Activated CD4-positive, alpha-beta memory T cell treated with anti-CD3 and anti-CD28 coated beads for 36 hours (primary cell): ENCODE results near the gene MTM1. TPM values are rescaled to one million over a fixed set of nuclear protein-coding genes. Genes with fewer than 3 reads are reported as not detected.

ENCODE experiments used
- CTCF ChIA-PET: fragments of 350-600 bp; sonication (Branson Sonifier 250); formaldehyde crosslinking; loops from one replicate; lab custom pipeline; 2021; ENCODE audit warnings: antibody characterized with exemption, inconsistent platforms; lab: Charles Lee
- POLR2A ChIA-PET: fragments of 350-600 bp; sonication (Branson Sonifier 250); formaldehyde crosslinking; loops from one replicate; lab custom pipeline; 2021; ENCODE audit warnings: antibody characterized with exemption; lab: Charles Lee
- DNase-seq: peaks from one replicate; pipeline ENCODE4 v3.0.0-alpha.2; 2020
- H3K27ac Mint-ChIP-seq: one replicate; pipeline ENCODE4 v1.8.0; 2021; ENCODE audit warnings: mixed read lengths
- H3K27me3 Mint-ChIP-seq: one replicate; pipeline ENCODE4 v1.8.0; 2021; ENCODE audit warnings: mixed read lengths
- H3K36me3 Mint-ChIP-seq: one replicate; pipeline ENCODE4 v1.8.0; 2021; ENCODE audit warnings: mixed read lengths
- H3K4me1 Mint-ChIP-seq: one replicate; pipeline ENCODE4 v1.8.0; 2021; ENCODE audit warnings: low read depth, mixed read lengths
- H3K4me3 Mint-ChIP-seq: one replicate; pipeline ENCODE4 v1.8.0; 2021; ENCODE audit warnings: mild to moderate bottlenecking, mixed read lengths
- H3K9me3 Mint-ChIP-seq: one replicate; pipeline ENCODE4 v1.8.0; 2021; ENCODE audit warnings: mixed read lengths
- intact Hi-C: fragments of 100-400 bp; cut with micrococcal nuclease; formaldehyde crosslinking; loops from one replicate; pipeline ENCODE4 v1.15.1; 2023
- total RNA-seq, 2 experiments: library from RNA; stranded (reverse); gene quantifications; one replicate each; pipeline ENCODE4 v1.2.3, GENCODE V29; 2021

MTM1 gene
- total RNA-seq, 2 experiments from 2014 or later: 24.4 to 24.6 TPM

DNA sequence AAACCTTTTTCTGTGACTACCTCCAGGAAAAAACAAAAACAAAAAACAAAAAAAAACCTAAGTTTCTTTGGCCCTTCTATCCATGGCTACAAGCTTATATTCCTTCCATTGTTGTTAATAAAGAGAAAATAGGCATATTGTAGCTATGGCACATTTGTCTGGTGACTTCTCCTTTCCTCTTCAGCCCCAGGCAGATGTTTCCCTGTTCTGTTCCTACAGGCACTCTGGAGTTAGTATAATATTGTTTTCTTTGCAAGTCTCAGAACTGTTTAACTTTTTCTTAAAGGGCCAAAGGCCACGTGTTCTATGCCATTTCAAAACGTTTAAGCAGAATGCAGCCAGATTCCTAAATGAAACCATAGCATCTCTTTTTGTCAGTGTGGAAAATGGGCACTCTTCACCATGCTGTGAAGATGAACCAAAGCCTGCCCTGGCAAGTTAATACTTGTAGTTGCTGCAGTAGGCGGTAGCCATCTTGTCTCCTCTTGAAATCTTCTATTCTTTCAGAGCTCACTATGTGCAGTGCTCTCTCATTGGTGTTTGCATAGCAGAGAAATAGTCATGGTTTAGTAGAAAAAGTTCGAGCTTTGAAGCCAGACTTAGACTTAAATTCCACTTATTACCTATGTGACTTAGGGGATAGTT, 80.0 kb downstream of the MTM1 start:
- peaks cover 19% of the 10 kb centered on the region for H3K36me3 Mint-ChIP-seq
- no peaks in the 10 kb centered on the region for H3K27me3 Mint-ChIP-seq
- H3K4me3 Mint-ChIP-seq: no peak overlapping the region
- CTCF ChIA-PET: interaction anchor here (1.4 kb wide), 1 partner anchor 35 kb away, joined by 5 read pairs; no protein-coding TSS in a partner anchor
- intact Hi-C loops: no loop called here
- no peak for DNase-seq
- H3K27ac Mint-ChIP-seq: no peak overlapping the region
- POLR2A ChIA-PET: interaction anchor here (0.6 kb wide), 1 partner anchor 233 kb away, joined by 5 read pairs; no protein-coding TSS in a partner anchor
- no peaks in the 10 kb centered on the region for H3K9me3 Mint-ChIP-seq
- peaks cover 21% of the 10 kb centered on the region for H3K4me1 Mint-ChIP-seq

GRCh38 chrX:150649096-150649870, 80.9 kb downstream of the MTM1 start:
- no peak overlapping the region for H3K4me3 Mint-ChIP-seq
- intact Hi-C loops: no loop called here
- DNase-seq: no peak
- ChIA-PET POLR2A (no interaction called here), CTCF (no interaction called here)
- H3K9me3 Mint-ChIP-seq: no peaks in the 10 kb centered on the region
- peaks cover 21% of the 10 kb centered on the region for H3K4me1 Mint-ChIP-seq
- H3K27ac Mint-ChIP-seq: peak overlapping the region; percentile 59
- peaks cover 17% of the 10 kb centered on the region for H3K36me3 Mint-ChIP-seq
- no peaks in the 10 kb centered on the region for H3K27me3 Mint-ChIP-seq

GRCh38 chrX:150651906-150652305, 83.5 kb downstream of the MTM1 start:
- ChIA-PET POLR2A (no interaction called here), CTCF (no interaction called here)
- H3K27ac Mint-ChIP-seq: no peak overlapping the region
- peaks cover 18% of the 10 kb centered on the region for H3K4me1 Mint-ChIP-seq
- H3K27me3 Mint-ChIP-seq: no peaks in the 10 kb centered on the region
- intact Hi-C loops: no loop called here
- H3K36me3 Mint-ChIP-seq: peaks cover 17% of the 10 kb centered on the region
- no peaks in the 10 kb centered on the region for H3K9me3 Mint-ChIP-seq
- no peak overlapping the region for H3K4me3 Mint-ChIP-seq
- no peak for DNase-seq

DNA sequence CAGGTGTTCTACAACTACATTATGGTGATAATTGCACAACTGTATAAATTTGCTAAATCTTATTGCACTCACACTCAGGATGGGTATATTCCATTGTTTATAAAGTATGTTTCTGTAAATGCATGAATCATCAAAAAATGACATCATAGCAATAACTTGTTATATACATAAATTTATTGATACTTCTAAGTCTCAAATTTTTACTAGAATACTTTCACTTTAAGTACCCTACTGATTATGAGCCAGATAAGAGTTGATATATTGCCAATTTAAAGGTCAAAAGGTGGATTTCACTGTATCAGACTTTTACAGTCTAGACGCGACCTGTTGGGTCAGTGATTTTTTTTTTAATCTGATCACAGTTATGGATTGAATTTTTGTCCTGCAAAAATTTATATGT, 87.4 kb downstream of the MTM1 start:
- no peak overlapping the region for H3K27ac Mint-ChIP-seq
- no peak for DNase-seq
- POLR2A ChIA-PET: no interaction called here
- peaks cover 19% of the 10 kb centered on the region for H3K36me3 Mint-ChIP-seq
- no peak overlapping the region for H3K4me3 Mint-ChIP-seq
- CTCF ChIA-PET: no interaction called here
- intact Hi-C loops: no loop called here
- H3K9me3 Mint-ChIP-seq: no peaks in the 10 kb centered on the region
- no peaks in the 10 kb centered on the region for H3K27me3 Mint-ChIP-seq
- peaks cover 5% of the 10 kb centered on the region for H3K4me1 Mint-ChIP-seq

GRCh38 chrX:150663073-150663472, 94.7 kb downstream of the MTM1 start:
- Mint-ChIP-seq H3K9me3 (no peaks in the 10 kb centered on the region), H3K4me3 (no peak overlapping the region), H3K4me1 (no peaks in the 10 kb centered on the region), H3K27ac (no peak overlapping the region), H3K36me3 (peaks cover 20% of the 10 kb centered on the region), H3K27me3 (no peaks in the 10 kb centered on the region)
- no peak for DNase-seq
- POLR2A ChIA-PET: no interaction called here
- intact Hi-C loops: no loop called here
- CTCF ChIA-PET: no interaction called here

GRCh38 chrX:150664290-150664689, 95.9 kb downstream of the MTM1 start:
- Mint-ChIP-seq H3K36me3 (peaks cover 24% of the 10 kb centered on the region), H3K27ac (no peak overlapping the region), H3K9me3 (no peaks in the 10 kb centered on the region), H3K4me3 (no peak overlapping the region), H3K4me1 (no peaks in the 10 kb centered on the region), H3K27me3 (no peaks in the 10 kb centered on the region)
- no peak for DNase-seq
- ChIA-PET POLR2A (no interaction called here), CTCF (no interaction called here)
- intact Hi-C loops: no loop called here

DNA sequence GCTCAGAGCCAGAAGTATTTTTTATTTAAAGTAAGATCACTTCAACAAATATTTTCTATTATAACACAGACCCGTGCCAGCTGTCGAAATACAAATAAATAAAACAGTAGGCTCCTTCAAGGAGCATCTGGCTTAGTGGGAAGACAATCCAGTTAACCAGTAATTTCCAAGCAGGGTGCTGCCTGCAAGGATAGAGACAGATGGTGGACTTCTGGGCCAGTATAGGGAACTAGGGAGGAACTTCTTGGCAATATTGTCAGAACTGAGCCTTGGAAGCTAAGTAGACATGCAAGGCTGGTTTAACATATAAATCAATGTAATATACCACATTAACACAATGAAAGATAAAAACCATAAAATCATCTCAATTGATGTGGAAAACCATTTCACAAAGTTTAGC, 107.8 kb downstream of the MTM1 start:
- intact Hi-C loops: no loop called here
- H3K4me1 Mint-ChIP-seq: no peaks in the 10 kb centered on the region
- no peak overlapping the region for H3K4me3 Mint-ChIP-seq
- DNase-seq: no peak
- H3K27ac Mint-ChIP-seq: no peak overlapping the region
- H3K9me3 Mint-ChIP-seq: no peaks in the 10 kb centered on the region
- H3K36me3 Mint-ChIP-seq: no peaks in the 10 kb centered on the region
- CTCF ChIA-PET: no interaction called here
- H3K27me3 Mint-ChIP-seq: no peaks in the 10 kb centered on the region
- POLR2A ChIA-PET: interaction anchor here (1.0 kb wide), 1 partner anchor 18 kb away, joined by 3 read pairs; no protein-coding TSS in a partner anchor

- Mint-ChIP-seq H3K27ac (no peak overlapping the region), H3K4me1 (peaks cover 3% of the 10 kb centered on the region), H3K36me3 (no peaks in the 10 kb centered on the region), H3K4me3 (no peak overlapping the region), H3K27me3 (no peaks in the 10 kb centered on the region), H3K9me3 (no peaks in the 10 kb centered on the region)
- CTCF ChIA-PET: interaction anchor here (1.0 kb wide), 1 partner anchor 35 kb away, joined by 4 read pairs; no protein-coding TSS in a partner anchor
- intact Hi-C loops: loop anchor here (2.0 kb wide), 1 partner anchor 718 kb away; no protein-coding TSS in a partner anchor
- DNase-seq: peak; percentile 18
- POLR2A ChIA-PET: no interaction called here
These were observed 112.6 kb downstream of the MTM1 start for GRCh38 chrX:150680974-150681373.

- H3K4me1 Mint-ChIP-seq: peaks cover 4% of the 10 kb centered on the region
- no peak for DNase-seq
- ChIA-PET POLR2A (interaction anchor here (1.1 kb wide), 1 partner anchor 33 kb away, joined by 3 read pairs; no protein-coding TSS in a partner anchor), CTCF (interaction anchor here (1.0 to 5.3 kb wide), 20 partner anchors 9 to 743 kb away, joined by 3 to 106 read pairs (median 4); partner anchors contain the start of gene MTMR1)
- no peaks in the 10 kb centered on the region for H3K9me3 Mint-ChIP-seq
- no peak overlapping the region for H3K4me3 Mint-ChIP-seq
- intact Hi-C loops: loop anchor here (1.0 kb wide), 1 partner anchor 33 kb away; no protein-coding TSS in a partner anchor
- H3K36me3 Mint-ChIP-seq: no peaks in the 10 kb centered on the region
- H3K27ac Mint-ChIP-seq: no peak overlapping the region
- no peaks in the 10 kb centered on the region for H3K27me3 Mint-ChIP-seq
These were observed 114.7 kb downstream of the MTM1 start for GRCh38 chrX:150683112-150683511.

DNA sequence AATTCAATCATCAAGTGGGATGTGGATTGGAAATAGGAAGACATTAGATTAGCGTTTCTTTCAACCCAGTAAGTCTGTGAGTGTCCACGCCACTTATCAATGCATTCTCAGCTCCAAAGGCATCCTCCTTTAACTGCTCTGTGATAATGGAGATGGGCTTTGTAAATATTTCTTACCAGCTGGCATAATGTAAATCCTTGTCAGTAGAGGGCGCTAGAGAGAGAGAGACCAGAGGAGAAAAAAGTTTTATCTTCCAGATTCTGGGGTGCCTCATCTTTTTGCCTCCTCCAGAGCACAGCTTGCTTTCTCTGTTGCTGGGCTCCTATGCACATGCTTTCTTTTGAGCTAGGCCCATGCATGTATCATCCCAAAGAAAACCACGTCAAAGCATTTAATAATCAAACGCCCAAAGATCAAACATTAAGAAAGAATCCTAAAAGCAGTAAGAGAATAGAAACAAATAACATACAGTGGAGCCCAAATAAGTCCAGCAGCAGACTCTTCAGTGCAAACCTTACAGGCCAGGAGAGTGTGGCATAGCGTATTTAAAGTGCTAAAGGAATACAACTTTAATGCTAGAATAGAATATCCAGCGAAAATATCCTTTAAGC, 115.2 kb downstream of the MTM1 start:
- Mint-ChIP-seq H3K9me3 (no peaks in the 10 kb centered on the region), H3K27me3 (no peaks in the 10 kb centered on the region), H3K4me3 (no peak overlapping the region), H3K4me1 (peaks cover 9% of the 10 kb centered on the region), H3K36me3 (no peaks in the 10 kb centered on the region), H3K27ac (no peak overlapping the region)
- no peak for DNase-seq
- intact Hi-C loops: loop anchor here (1.0 kb wide), 1 partner anchor 33 kb away; no protein-coding TSS in a partner anchor
- POLR2A ChIA-PET: interaction anchor here (1.1 kb wide), 1 partner anchor 32 kb away, joined by 3 read pairs; no protein-coding TSS in a partner anchor
- CTCF ChIA-PET: interaction anchor here (1.0 to 5.3 kb wide), 21 partner anchors 9 to 743 kb away, joined by 3 to 106 read pairs (median 4); partner anchors contain the start of gene MTMR1

- CTCF ChIA-PET: interaction anchor here (1.0 to 1.9 kb wide), 2 partner anchors 14 to 29 kb away, joined by 5 to 7 read pairs; no protein-coding TSS in a partner anchor
- Mint-ChIP-seq H3K36me3 (peaks cover 5% of the 10 kb centered on the region), H3K27me3 (no peaks in the 10 kb centered on the region), H3K27ac (no peak overlapping the region), H3K4me1 (peaks cover 36% of the 10 kb centered on the region), H3K4me3 (no peak overlapping the region), H3K9me3 (no peaks in the 10 kb centered on the region)
- intact Hi-C loops: no loop called here
- DNase-seq: peak; percentile 22
- POLR2A ChIA-PET: no interaction called here
These were observed 120.6 kb downstream of the MTM1 start for GRCh38 chrX:150688911-150689451.
